ENCODE data around the gene RHPN2. TPM values are rescaled to one million over a fixed set of nuclear protein-coding genes. Genes with fewer than 3 reads are reported as not detected.

RHPN2 gene
- total RNA-seq, 4 donors from 2014 or later = 4.0 to 9.6 (median 6.4) TPM

DNA sequence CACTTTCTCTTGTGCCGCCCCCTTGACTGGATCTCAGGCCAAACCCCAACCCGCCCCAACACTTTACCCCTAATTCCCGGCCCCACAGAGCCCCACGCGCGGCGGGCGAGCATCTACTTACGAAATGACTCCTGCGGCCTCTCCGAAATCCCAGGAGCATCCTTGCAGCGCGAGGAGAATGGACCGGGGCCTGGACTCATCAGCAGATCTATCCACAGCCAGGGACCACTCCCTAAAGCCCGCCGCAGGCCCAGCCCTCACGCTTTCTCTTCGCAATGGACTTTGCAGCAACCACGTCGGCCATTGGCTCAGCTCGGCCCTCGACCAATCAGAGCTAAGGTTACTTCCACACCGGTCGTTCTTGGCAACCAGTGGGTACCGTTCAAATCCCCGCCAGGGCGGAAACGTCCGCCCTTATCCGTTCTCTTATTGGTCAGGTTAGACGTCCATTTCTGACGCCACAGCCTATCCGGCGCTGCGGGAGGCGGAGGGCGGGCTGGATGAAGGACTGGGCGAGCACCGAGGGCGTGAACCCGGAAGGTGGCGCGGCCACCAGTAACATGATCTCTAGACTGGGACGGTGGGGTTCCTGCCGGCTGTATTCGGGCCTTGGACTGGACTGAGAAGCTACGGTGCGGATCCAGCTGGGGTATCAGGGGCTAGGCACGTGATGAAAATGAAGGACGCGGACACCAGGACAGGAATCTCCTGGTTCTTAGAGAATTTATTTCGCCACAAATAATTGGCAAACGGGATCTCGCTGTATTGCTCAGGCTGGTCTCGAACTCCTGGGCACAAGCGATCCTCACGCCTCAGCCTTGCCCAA, 92.8 kb downstream of the RHPN2 start, which contains the start of the genes CEP89 and FAAP24:
Gene CEP89 (minus strand): TSS at position 244 of the 826 bp plus-strand sequence. CDS start 84 bp downstream, at position 160.
Gene FAAP24 (plus strand): TSS at position 528 of the 826 bp plus-strand sequence. CDS start 955 bp downstream, outside the sequence.
- H3K27me3 ChIP-seq = no peaks in the 10 kb centered on the region
- peak; percentile 98 to 99 for DNase-seq (ENCODE audit: low spot score in 2 of 2)
- H3K4me1 ChIP-seq = peaks cover 0 to 24% (median 8%) of the 10 kb centered on the region in 4 donors
- 1 to 3% methylated on average over 48 to 57 of the region's 57 CpGs for WGBS, 2 donors
- peak within 1 kb of the TSS; percentile 75 to 94 (median 88) for H3K4me3 ChIP-seq
- TF ChIP-seq, protein P1, sequence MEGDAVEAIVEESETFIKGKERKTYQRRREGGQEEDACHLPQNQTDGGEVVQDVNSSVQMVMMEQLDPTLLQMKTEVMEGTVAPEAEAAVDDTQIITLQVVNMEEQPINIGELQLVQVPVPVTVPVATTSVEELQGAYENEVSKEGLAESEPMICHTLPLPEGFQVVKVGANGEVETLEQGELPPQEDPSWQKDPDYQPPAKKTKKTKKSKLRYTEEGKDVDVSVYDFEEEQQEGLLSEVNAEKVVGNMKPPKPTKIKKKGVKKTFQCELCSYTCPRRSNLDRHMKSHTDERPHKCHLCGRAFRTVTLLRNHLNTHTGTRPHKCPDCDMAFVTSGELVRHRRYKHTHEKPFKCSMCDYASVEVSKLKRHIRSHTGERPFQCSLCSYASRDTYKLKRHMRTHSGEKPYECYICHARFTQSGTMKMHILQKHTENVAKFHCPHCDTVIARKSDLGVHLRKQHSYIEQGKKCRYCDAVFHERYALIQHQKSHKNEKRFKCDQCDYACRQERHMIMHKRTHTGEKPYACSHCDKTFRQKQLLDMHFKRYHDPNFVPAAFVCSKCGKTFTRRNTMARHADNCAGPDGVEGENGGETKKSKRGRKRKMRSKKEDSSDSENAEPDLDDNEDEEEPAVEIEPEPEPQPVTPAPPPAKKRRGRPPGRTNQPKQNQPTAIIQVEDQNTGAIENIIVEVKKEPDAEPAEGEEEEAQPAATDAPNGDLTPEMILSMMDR (IDR thresholded peaks at IDR 0.05) = peak in 2 of 5 experiments; percentile 37 to 61
- TF ChIP-seq POLR2A (IDR thresholded peaks at IDR 0.05) = no peak
- peak; percentile 80 to 87 for TF ChIP-seq EP300 (IDR thresholded peaks at IDR 0.05)
- peak within 1 kb of the TSS in 3 of 4 donors; percentile 79 to 81 (median 81) for H3K27ac ChIP-seq
- no peaks in the 10 kb centered on the region for H3K9me3 ChIP-seq
- peaks cover 0 to 24% (median 0%) of the 10 kb centered on the region in 3 donors for H3K36me3 ChIP-seq

DNA sequence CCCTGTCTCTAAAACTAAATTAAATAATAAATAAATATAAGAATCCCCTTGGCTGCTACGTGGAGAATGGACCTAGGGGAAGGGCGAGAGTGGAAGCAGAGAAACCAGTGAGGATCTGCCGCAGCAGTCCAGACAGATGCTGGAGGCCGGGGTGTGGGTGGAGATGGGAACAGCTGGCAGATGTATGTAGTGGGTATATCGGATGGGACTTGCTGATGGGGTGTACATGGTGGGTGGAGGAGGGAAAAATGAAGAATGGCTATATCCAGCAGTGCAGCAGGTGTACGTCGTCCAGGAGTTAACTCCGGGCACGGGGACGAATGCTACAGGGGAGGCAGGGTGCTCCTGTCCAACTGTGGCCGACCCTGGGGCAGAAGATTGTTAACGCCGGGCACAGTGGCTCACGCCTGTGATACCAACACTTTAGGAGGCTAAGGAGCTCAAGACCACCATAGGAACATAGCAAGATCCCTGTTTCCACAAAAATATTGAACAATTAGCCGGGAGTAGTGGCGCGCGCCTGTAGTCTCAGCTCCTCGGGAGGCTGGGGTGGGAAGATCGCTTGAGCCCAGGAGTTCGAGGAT, 93.6 kb downstream of the RHPN2 start:
- peaks cover 0 to 31% (median 0%) of the 10 kb centered on the region in 3 donors for H3K36me3 ChIP-seq
- peaks cover 0 to 24% (median 8%) of the 10 kb centered on the region in 4 donors for H3K4me1 ChIP-seq
- H3K27ac ChIP-seq = peak overlapping the region in 3 of 4 donors; percentile 40 to 81 (median 79)
- no peaks in the 10 kb centered on the region for H3K27me3 ChIP-seq
- 15 to 16% methylated on average over 21 of the region's 21 CpGs for WGBS, 2 donors
- DNase-seq (ENCODE audit: low spot score in 2 of 2) = no peak
- H3K4me3 ChIP-seq = peak overlapping the region; percentile 75 to 94 (median 88)
- TF ChIP-seq, protein P1 (IDR thresholded peaks at IDR 0.05) = no peak
- no peak for TF ChIP-seq EP300 (IDR thresholded peaks at IDR 0.05)
- TF ChIP-seq POLR2A (IDR thresholded peaks at IDR 0.05) = no peak
- no peaks in the 10 kb centered on the region for H3K9me3 ChIP-seq

DNA sequence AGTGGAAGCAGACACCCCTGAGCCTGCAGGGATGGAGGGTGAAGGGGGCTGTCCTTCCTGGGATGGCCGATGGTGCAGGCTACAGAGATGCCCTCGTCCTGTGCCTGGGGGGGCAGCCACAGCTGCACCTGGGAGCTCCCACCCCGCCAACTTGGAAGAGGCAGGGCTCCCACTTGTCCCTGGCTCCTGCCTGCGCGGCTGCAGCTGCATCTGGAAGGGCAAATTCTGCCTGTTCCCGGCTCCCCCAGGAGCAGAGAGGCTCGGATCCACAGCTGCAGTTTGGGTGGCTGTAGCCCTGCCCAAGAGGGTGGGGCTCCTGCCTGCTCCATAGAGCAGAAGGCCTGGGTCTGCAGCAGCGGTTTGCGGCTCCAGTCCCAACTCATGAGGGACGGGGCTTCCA, 95.1 kb downstream of the RHPN2 start:
- TF ChIP-seq, protein P1 (IDR thresholded peaks at IDR 0.05) = no peak
- no peak for TF ChIP-seq POLR2A (IDR thresholded peaks at IDR 0.05)
- TF ChIP-seq EP300 (IDR thresholded peaks at IDR 0.05) = no peak
- peaks cover 0 to 24% (median 8%) of the 10 kb centered on the region in 4 donors for H3K4me1 ChIP-seq
- no peak for DNase-seq (ENCODE audit: low spot score in 2 of 2)
- no peak overlapping the region for H3K4me3 ChIP-seq
- H3K27ac ChIP-seq = peak overlapping the region in 2 of 4 donors; percentile 8 to 65
- H3K27me3 ChIP-seq = no peaks in the 10 kb centered on the region
- 59 to 82% methylated on average over 5 to 7 of the region's 10 CpGs for WGBS, 2 donors
- H3K36me3 ChIP-seq = peaks cover 0 to 47% (median 0%) of the 10 kb centered on the region in 3 donors
- no peaks in the 10 kb centered on the region for H3K9me3 ChIP-seq

DNA sequence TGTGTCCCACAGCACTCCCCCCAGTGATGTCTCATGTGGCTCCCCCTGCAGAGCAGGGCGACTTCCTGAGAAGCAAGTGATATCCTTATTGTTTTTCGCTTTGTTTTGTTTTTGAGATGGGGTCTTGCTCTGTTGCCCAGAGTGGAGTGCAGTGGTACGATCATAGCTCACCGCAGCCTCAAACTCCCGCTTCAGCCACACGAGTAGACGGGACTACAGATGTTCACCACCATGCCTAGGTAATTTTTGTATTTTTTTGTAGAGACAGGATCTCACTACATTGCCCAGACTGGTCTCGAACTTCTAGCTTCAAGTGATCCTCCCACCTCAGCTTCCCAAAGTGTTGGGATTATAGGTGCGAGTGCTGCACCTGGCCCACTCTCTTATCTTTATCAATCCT, 97.9 kb downstream of the RHPN2 start:
- no peak overlapping the region for H3K4me3 ChIP-seq
- no peak overlapping the region for H3K27ac ChIP-seq
- 93 to 97% methylated on average over 9 of the region's 9 CpGs for WGBS, 2 donors
- H3K4me1 ChIP-seq = peaks cover 0 to 24% (median 8%) of the 10 kb centered on the region in 4 donors
- H3K36me3 ChIP-seq = peaks cover 0 to 75% (median 0%) of the 10 kb centered on the region in 3 donors
- no peaks in the 10 kb centered on the region for H3K9me3 ChIP-seq
- TF ChIP-seq, protein P1 (IDR thresholded peaks at IDR 0.05) = no peak
- no peak for TF ChIP-seq POLR2A (IDR thresholded peaks at IDR 0.05)
- TF ChIP-seq EP300 (IDR thresholded peaks at IDR 0.05) = no peak
- no peaks in the 10 kb centered on the region for H3K27me3 ChIP-seq
- DNase-seq (ENCODE audit: low spot score in 2 of 2) = no peak
